Effector memory CD8-positive, alpha-beta T cell (primary cell): ENCODE results near the gene TIMELESS.
"Not testable (repeated sequence)": the region's sequence is repeated elsewhere in the genome, so short reads cannot be mapped to it uniquely, and the experiment has no call there.

Experiments used
- ATAC-seq: fragments of 150-1000 bp; cut with Tn5 transposase; replicated peaks from 2 replicates; pipeline ENCODE4 v1.10.0; 2021; ENCODE audit warnings: mild to moderate bottlenecking, moderate library complexity
- DNase-seq, 3 experiments: peaks; one replicate each; pipeline ENCODE4 v3.0.0; 2021
- H3K27ac Mint-ChIP-seq, 2 donors: one replicate each; pipeline ENCODE4 v1.8.0; 2022; ENCODE audit warnings: mild to moderate bottlenecking in 2 of 2, mixed read lengths in 2 of 2, moderate library complexity in 2 of 2
- H3K27me3 Mint-ChIP-seq, 2 donors: one replicate each; pipeline ENCODE4 v1.8.0; 2022; ENCODE audit warnings: mixed read lengths in 2 of 2
- H3K36me3 Mint-ChIP-seq: one replicate; pipeline ENCODE4 v1.8.0; 2022; ENCODE audit warnings: mild to moderate bottlenecking, moderate library complexity, mixed read lengths; ENCODE audit not compliant: insufficient read depth
- H3K4me1 Mint-ChIP-seq, 2 donors: one replicate each; pipeline ENCODE4 v1.8.0; 2022; ENCODE audit warnings: low read depth in 2 of 2, mixed read lengths in 2 of 2
- H3K4me3 Mint-ChIP-seq, 2 donors: one replicate each; pipeline ENCODE4 v1.8.0; 2022; ENCODE audit warnings: mild to moderate bottlenecking in 2 of 2, mixed read lengths in 2 of 2, moderate library complexity in 2 of 2
- H3K9me3 Mint-ChIP-seq, 2 donors: one replicate each; pipeline ENCODE4 v1.8.0; 2022; ENCODE audit warnings: mixed read lengths in 2 of 2
- total RNA-seq, 9 experiments: gene quantifications; one replicate each; lab custom pipeline; 2026; lab: John Stamatoyannopoulos, UW

TIMELESS gene, protein sequence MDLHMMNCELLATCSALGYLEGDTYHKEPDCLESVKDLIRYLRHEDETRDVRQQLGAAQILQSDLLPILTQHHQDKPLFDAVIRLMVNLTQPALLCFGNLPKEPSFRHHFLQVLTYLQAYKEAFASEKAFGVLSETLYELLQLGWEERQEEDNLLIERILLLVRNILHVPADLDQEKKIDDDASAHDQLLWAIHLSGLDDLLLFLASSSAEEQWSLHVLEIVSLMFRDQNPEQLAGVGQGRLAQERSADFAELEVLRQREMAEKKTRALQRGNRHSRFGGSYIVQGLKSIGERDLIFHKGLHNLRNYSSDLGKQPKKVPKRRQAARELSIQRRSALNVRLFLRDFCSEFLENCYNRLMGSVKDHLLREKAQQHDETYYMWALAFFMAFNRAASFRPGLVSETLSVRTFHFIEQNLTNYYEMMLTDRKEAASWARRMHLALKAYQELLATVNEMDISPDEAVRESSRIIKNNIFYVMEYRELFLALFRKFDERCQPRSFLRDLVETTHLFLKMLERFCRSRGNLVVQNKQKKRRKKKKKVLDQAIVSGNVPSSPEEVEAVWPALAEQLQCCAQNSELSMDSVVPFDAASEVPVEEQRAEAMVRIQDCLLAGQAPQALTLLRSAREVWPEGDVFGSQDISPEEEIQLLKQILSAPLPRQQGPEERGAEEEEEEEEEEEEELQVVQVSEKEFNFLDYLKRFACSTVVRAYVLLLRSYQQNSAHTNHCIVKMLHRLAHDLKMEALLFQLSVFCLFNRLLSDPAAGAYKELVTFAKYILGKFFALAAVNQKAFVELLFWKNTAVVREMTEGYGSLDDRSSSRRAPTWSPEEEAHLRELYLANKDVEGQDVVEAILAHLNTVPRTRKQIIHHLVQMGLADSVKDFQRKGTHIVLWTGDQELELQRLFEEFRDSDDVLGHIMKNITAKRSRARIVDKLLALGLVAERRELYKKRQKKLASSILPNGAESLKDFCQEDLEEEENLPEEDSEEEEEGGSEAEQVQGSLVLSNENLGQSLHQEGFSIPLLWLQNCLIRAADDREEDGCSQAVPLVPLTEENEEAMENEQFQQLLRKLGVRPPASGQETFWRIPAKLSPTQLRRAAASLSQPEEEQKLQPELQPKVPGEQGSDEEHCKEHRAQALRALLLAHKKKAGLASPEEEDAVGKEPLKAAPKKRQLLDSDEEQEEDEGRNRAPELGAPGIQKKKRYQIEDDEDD
- total RNA-seq = 9.6 to 51.9 (median 17.5) reads per million in 9 experiments

DNA sequence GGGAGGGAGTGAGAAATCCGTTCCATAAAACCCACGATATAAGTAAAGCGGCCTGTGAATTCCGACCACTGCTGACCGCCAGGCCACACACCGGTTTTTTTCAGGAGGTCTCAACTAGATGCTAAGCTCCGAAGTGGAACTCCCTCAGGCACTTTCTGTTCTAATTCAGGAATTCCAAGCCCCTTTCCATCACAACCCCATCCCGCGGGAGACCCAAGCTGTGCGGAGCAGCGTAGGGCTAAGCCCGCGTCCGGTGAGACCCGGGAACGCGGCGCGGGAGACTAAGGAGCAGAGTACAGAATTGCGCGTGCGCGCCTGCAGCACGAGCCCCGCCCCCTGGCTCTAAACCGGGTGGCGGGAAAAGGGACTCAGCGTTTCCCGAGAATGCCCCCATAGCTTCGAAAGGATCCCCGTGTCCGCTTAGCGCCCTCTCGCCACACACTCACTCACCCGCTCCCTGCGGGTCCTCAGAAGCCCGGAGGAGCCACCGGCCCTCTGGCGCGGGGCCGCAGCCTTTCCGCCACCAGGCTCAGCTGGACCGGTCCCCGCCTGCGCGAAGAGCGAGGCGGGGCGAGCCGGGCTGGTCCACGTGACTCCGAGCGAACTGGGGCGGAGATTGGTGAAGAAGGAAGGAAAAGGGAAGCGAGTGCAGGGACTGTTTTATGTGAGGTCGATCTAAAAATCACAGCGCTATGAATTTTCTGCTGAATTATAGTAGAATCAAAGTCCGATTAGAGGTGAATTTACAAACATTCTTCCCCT lies at the start of gene TIMELESS:
Gene TIMELESS (minus strand): TSS at position 567 of the 762 bp plus-strand sequence. CDS start 15,256 bp downstream, outside the sequence.
- Mint-ChIP-seq H3K4me3 (peak within 1 kb of the TSS; percentile 89 to 91), H3K9me3 (no peaks in the 10 kb centered on the region), H3K4me1 (peaks cover 7% of the 10 kb centered on the region in 2 donors), H3K27ac (peak within 1 kb of the TSS; percentile 81 to 98), H3K36me3 (no peaks in the 10 kb centered on the region), H3K27me3 (no peaks in the 10 kb centered on the region)
- peak; percentile 73 to 82 (median 78) for DNase-seq
- peak; percentile 98 for ATAC-seq

DNA sequence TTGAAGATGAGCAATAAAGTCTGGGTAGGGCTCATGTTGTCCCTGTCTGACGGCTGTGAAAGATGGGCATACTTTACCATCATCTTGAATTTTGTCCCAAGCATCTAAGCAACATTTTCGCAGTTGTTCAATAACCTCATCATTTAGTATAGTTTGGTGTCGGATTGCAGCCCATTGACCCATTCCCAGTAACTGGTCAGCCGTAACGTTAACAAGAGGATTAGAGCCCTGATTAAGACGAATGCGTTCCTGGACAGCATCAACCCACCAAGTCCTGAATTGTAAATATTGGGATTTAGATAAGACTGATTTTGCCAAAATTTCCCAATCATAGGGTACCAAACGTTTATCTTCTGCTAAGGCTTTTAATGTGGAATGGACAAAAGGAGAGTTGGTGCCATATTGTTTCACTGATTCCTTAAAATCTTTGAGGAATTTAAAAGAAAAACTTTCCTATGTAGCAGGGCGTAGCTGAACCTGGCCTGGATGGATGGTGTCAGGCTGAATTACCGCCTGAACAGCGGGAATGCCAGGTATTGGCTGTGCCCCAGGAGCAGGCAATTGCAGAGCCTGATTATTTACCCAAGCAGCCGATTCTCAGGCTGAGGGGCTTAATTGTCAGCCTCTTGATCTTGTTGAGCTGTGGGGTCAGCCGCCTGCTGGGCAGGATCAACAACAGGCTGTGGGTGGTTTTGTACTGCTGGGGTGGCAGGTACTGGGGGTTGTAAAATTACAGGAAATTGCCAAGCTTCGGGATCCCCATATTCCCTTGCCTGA lies 49.1 kb upstream of the TIMELESS start:
- not testable (repeated sequence) for H3K4me1 Mint-ChIP-seq, H3K4me3 Mint-ChIP-seq, H3K36me3 Mint-ChIP-seq, ATAC-seq, H3K9me3 Mint-ChIP-seq, H3K27me3 Mint-ChIP-seq, DNase-seq, H3K27ac Mint-ChIP-seq

DNA sequence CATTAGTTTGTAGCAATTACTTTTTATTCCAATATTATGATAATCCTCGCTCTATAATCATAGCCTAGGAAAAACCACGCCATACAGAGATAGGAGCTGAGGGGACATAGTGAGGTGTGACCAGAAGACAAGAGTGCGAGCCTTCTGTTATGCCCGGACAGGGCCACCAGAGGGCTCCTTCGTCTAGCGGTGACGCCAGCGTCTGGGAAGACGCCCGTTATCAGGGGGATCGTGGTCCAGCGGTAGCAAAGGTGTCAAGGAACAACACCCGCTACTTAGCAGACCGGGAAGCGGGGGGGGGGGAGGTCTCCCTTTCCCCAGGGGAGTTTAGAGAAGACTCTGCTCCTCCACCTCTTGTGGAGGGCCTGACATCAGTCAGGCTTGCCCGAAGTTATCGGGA lies 47.5 kb upstream of the TIMELESS start:
- not testable (repeated sequence) for H3K9me3 Mint-ChIP-seq, ATAC-seq, H3K4me1 Mint-ChIP-seq, H3K27me3 Mint-ChIP-seq, H3K36me3 Mint-ChIP-seq
- DNase-seq = peak; percentile 31 to 65 (median 34)
- Mint-ChIP-seq H3K4me3 (peak overlapping the region; percentile 41 to 48), H3K27ac (peak overlapping the region in 1 of 2 donors; percentile 44)

GRCh38 chr12:56494481-56494880 lies 45.3 kb upstream of the TIMELESS start:
- H3K27ac Mint-ChIP-seq, H3K4me1 Mint-ChIP-seq, H3K36me3 Mint-ChIP-seq, ATAC-seq, H3K9me3 Mint-ChIP-seq, DNase-seq, H3K4me3 Mint-ChIP-seq: not testable (repeated sequence)
- H3K27me3 Mint-ChIP-seq = peaks cover 20 to 30% of the 10 kb centered on the region in 2 donors

- not testable (repeated sequence) for H3K36me3 Mint-ChIP-seq, ATAC-seq, H3K4me1 Mint-ChIP-seq, DNase-seq, H3K9me3 Mint-ChIP-seq, H3K4me3 Mint-ChIP-seq, H3K27ac Mint-ChIP-seq
- peaks cover 20 to 30% of the 10 kb centered on the region in 2 donors for H3K27me3 Mint-ChIP-seq
Measured at GRCh38 chr12:56494106-56494415, 44.8 kb upstream of the TIMELESS start.

DNA sequence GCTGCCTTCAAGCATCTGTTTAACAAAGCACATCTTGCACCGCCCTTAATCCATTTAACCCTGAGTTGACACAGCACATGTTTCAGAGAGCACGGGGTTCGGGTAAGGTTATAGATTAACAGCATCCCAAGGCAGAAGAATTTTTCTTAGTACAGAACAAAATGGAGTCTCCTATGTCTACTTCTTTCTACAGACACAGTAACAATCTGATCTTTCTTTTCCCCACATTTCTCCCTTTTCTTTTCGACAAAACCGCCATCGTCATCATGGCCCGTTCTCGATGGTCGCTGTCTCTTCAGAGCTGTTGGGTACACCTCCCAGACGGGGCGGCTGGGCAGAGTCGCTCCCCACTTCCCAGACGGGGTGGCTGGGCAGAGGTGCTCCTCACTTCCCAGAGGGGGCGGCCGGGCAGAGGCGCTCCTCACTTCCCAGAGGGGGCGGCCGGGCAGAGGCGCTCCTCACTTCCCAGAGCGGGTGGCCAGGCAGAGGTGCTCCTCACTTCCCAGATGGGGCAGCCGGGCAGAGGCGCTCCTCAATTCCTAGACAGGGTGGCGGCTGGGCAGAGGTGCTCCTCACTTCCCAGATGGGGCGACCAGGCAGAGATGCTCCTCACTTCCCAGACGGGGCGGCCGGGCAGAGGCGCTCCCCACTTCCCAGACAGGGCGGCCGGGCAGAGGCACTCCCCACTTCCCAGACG lies 44.3 kb upstream of the TIMELESS start:
- H3K9me3 Mint-ChIP-seq, H3K4me3 Mint-ChIP-seq, DNase-seq, H3K36me3 Mint-ChIP-seq, ATAC-seq, H3K27ac Mint-ChIP-seq, H3K4me1 Mint-ChIP-seq: not testable (repeated sequence)
- peaks cover 20 to 33% of the 10 kb centered on the region in 2 donors for H3K27me3 Mint-ChIP-seq

- ATAC-seq = no peak
- H3K4me1 Mint-ChIP-seq = peaks cover 11 to 12% of the 10 kb centered on the region in 2 donors
Measured at GRCh38 chr12:56490360-56490759, 41.1 kb upstream of the TIMELESS start.

DNA sequence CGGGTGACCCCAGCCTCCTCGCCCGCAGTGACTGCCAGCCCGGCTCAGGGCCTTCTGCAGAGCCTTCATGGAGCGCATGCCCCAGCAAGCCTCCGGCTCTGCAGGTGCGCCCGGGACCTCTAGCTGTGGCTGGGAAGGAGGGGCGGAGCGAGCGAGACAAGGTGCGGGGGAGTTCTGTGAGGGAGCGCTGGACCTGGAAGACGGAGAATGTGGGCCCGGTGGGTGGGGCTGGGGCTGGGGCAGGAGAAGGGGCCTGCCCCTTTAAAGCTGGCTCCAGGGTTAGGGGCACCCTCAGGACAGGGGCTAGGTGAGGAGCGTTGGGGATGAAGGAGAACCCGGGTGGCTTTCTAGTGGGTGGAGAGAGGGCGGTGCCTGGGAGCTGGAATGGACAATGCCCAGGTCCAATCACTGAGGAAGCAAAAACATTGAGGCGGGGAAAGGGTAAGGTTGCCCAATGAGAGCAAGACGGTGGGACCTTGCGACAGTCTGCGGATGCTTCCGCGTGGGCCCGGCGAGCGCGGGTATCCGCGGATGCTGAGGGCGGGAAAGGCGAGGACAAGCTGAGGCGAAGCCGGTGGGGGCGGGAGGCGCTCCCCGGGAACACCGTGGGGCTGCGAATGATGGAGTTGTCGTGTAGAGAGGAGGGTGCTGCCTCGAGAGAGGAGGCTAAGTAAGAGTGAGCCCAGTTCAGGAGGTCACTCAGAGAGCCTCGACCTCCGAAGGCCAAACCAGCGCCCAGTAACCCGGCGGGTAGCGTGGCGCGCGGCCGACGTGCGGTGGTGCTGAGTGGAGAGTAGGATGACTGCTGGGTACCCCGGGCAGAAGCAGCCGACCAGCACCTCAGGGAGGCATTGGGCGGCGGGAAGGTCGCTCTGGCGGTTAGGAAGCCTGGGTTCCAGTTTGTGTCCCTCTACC lies 39.1 kb upstream of the TIMELESS start, which contains the start of gene GLS2:
Gene GLS2 (minus strand): TSS at position 121 of the 915 bp plus-strand sequence. CDS start 43 bp downstream, at position 78.
- peak within 1 kb of the TSS; percentile 55 to 63 for H3K27ac Mint-ChIP-seq
- no peaks in the 10 kb centered on the region for H3K9me3 Mint-ChIP-seq
- H3K4me1 Mint-ChIP-seq = peaks cover 11 to 12% of the 10 kb centered on the region in 2 donors
- peaks cover 20 to 44% of the 10 kb centered on the region in 2 donors for H3K27me3 Mint-ChIP-seq
- no peaks in the 10 kb centered on the region for H3K36me3 Mint-ChIP-seq
- H3K4me3 Mint-ChIP-seq = peak within 1 kb of the TSS; percentile 88 to 90
- peak; percentile 63 to 70 (median 64) for DNase-seq
- ATAC-seq = peak; percentile 96

More at GRCh38 chr12:56490360-56490759, 41.1 kb upstream of the TIMELESS start:
- Mint-ChIP-seq H3K27ac (no peak overlapping the region), H3K36me3 (no peaks in the 10 kb centered on the region), H3K27me3 (peaks cover 20 to 47% of the 10 kb centered on the region in 2 donors), H3K4me3 (no peak overlapping the region), H3K9me3 (no peaks in the 10 kb centered on the region)
- no peak for DNase-seq

DNA sequence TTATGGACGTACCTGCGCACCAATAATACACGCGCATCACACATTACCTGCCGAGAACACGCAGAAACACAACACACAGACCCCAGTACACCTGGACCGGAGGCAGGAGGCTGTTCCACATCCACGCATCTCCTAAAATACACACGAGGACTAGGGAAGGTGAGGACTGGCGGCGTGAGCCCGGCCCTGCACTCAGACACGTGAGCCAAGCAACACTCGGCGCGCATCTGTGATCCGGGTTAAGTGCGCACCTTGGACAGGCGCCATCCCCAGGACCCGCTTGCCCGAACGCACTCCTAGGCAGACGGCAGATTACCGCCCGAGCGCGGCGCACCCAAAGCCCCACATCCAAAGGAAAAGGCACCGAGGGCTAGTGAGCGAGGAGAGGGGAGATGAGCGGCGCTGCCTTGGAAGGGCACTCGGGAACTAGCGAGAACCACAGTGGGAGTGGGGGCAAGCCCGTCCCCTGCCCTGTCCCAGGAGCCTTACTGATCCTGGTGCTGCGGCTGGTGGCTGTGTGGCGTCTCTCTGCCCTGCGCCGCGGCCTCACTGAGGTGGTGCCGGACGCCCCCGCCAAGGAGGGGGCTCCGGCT lies 38.3 kb upstream of the TIMELESS start:
- ATAC-seq = peak; percentile 36

GRCh38 chr12:56486694-56487093 lies 37.5 kb upstream of the TIMELESS start:
- no peak for ATAC-seq
- no peaks in the 10 kb centered on the region for H3K36me3 Mint-ChIP-seq
- peaks cover 11 to 12% of the 10 kb centered on the region in 2 donors for H3K4me1 Mint-ChIP-seq
- H3K27me3 Mint-ChIP-seq = peaks cover 16 to 38% of the 10 kb centered on the region in 2 donors
- H3K4me3 Mint-ChIP-seq = peak overlapping the region; percentile 8 to 31
- no peak overlapping the region for H3K27ac Mint-ChIP-seq
- no peak for DNase-seq
- H3K9me3 Mint-ChIP-seq = no peaks in the 10 kb centered on the region

More for the DNA sequence above, 38.3 kb upstream of the TIMELESS start:
- Mint-ChIP-seq H3K27me3 (peaks cover 20 to 41% of the 10 kb centered on the region in 2 donors), H3K27ac (peak overlapping the region; percentile 55 to 63), H3K9me3 (no peaks in the 10 kb centered on the region), H3K4me1 (peaks cover 11 to 12% of the 10 kb centered on the region in 2 donors), H3K4me3 (peak overlapping the region; percentile 88 to 90), H3K36me3 (no peaks in the 10 kb centered on the region)
- no peak for DNase-seq
